ENCODE results near the gene IGLL5.

Gene IGLL5

GRCh38 chr22:22870577-22871404 is 16.8 kb upstream of the IGLL5 start:
- Histone ChIP-seq H3K27ac (ENCODE audit: extremely low read depth, low read depth, low read length) (no peak overlapping the region), H3K36me3 (ENCODE audit: control insufficient read depth in 2 of 2, insufficient read depth in 1 of 2, low read length in 2 of 2) (no peaks in the 10 kb centered on the region), H3K4me1 (ENCODE audit: control insufficient read depth, insufficient read depth, low read length) (no peaks in the 10 kb centered on the region), H3K4me3 (ENCODE audit: low read depth, low read length) (no peak overlapping the region), H3K9me3 (ENCODE audit: control insufficient read depth, insufficient read depth, low read depth, low read length) (no peaks in the 10 kb centered on the region)
- ChIA-PET CTCF (interaction anchor here (0.6 to 1.8 kb wide), 13 partner anchors 13 to 280 kb away, joined by 3 to 7 read pairs (median 4); no protein-coding TSS in a partner anchor), POLR2A (no interaction called here)
- no peak for TF ChIP-seq ATF2 (tag by site-specific recombination; IDR thresholded peaks at IDR 0.05; ENCODE audit: low read depth)
- no peak for TF ChIP-seq ZNF214 (tag by site-specific recombination; IDR thresholded peaks at IDR 0.05; ENCODE audit: borderline replicate concordance)
- TF ChIP-seq ZNF660 (tag by site-specific recombination; IDR thresholded peaks at IDR 0.05): no peak
- TF ChIP-seq KLF9 (tag by site-specific recombination; IDR thresholded peaks at IDR 0.05; ENCODE audit: low read depth): no peak

GRCh38 chr22:22871536-22872278 is 15.9 kb upstream of the IGLL5 start:
- no peaks in the 10 kb centered on the region for H3K9me3 ChIP-seq (ENCODE audit: control insufficient read depth, insufficient read depth, low read depth, low read length)
- CTCF ChIA-PET: interaction anchor here (0.5 to 4.7 kb wide), 13 partner anchors 12 to 663 kb away, joined by 3 to 32 read pairs (median 4); no protein-coding TSS in a partner anchor
- POLR2A ChIA-PET: no interaction called here

More at GRCh38 chr22:22871536-22872278, 15.9 kb upstream of the IGLL5 start:
- Histone ChIP-seq H3K27ac (ENCODE audit: extremely low read depth, low read depth, low read length) (no peak overlapping the region), H3K36me3 (ENCODE audit: control insufficient read depth in 2 of 2, insufficient read depth in 1 of 2, low read length in 2 of 2) (no peaks in the 10 kb centered on the region), H3K4me1 (ENCODE audit: control insufficient read depth, insufficient read depth, low read length) (no peaks in the 10 kb centered on the region), H3K4me3 (ENCODE audit: low read depth, low read length) (no peak overlapping the region)
- TF ChIP-seq GFI1B (tag by site-specific recombination; IDR thresholded peaks at IDR 0.05) (no peak), ZFP41 (tag by site-specific recombination; IDR thresholded peaks at IDR 0.05; ENCODE audit: borderline replicate concordance) (no peak), ZNF362 (tag by site-specific recombination; IDR thresholded peaks at IDR 0.05) (no peak), ZBTB8A (tag by site-specific recombination; IDR thresholded peaks at IDR 0.05) (no peak), ZNF701 (tag by site-specific recombination; IDR thresholded peaks at IDR 0.05) (no peak), ZBTB17 (tag by site-specific recombination; IDR thresholded peaks at IDR 0.05) (no peak), ATF2 (tag by site-specific recombination; IDR thresholded peaks at IDR 0.05; ENCODE audit: low read depth) (no peak), TCF7L2 (IDR thresholded peaks at IDR 0.05; ENCODE audit: borderline replicate concordance, low read depth, low read length) (no peak), ZNF175 (tag by site-specific recombination; IDR thresholded peaks at IDR 0.05) (no peak), SP3 (tag by site-specific recombination; IDR thresholded peaks at IDR 0.05) (no peak), ZNF121 (tag by site-specific recombination; IDR thresholded peaks at IDR 0.05) (no peak), ZNF394 (tag by site-specific recombination; IDR thresholded peaks at IDR 0.05; ENCODE audit: borderline replicate concordance) (no peak), ZNF274 (IDR thresholded peaks at IDR 0.05; ENCODE audit: low read length) (no peak), ZNF274 (tag by site-specific recombination; IDR thresholded peaks at IDR 0.05; ENCODE audit: borderline replicate concordance) (no peak), ZNF248 (tag by site-specific recombination; IDR thresholded peaks at IDR 0.05) (no peak), ZNF26 (tag by site-specific recombination; IDR thresholded peaks at IDR 0.05) (no peak), ZNF23 (tag by site-specific recombination; IDR thresholded peaks at IDR 0.05; ENCODE audit: borderline replicate concordance) (no peak), WT1 (tag by site-specific recombination; IDR thresholded peaks at IDR 0.05) (no peak)
